Eye (tissue), 1 donor: ENCODE data around the gene ACAD8.
"Not testable (repeated sequence)": the region's sequence is repeated elsewhere in the genome, so short reads cannot be mapped to it uniquely, and the experiment has no call there.

Source experiments
- DNase-seq: peaks from one replicate; pipeline ENCODE4 v3.0.0-alpha.2; 2015

Gene ACAD8

GRCh38 chr11:134242376-134242775 is 11.0 kb upstream of the ACAD8 start:
- no peak for DNase-seq

GRCh38 chr11:134243913-134244312 is 9.5 kb upstream of the ACAD8 start:
- DNase-seq, result no peak

GRCh38 chr11:134244593-134244992 is 8.8 kb upstream of the ACAD8 start:
- DNase-seq, result no peak

- DNase-seq, result no peak
Measured at GRCh38 chr11:134245434-134245833, 7.9 kb upstream of the ACAD8 start.

GRCh38 chr11:134246100-134246499 is 7.3 kb upstream of the ACAD8 start:
- no peak for DNase-seq

GRCh38 chr11:134246678-134247077 is 6.7 kb upstream of the ACAD8 start:
- no peak for DNase-seq

GRCh38 chr11:134248910-134249480 is 4.4 kb upstream of the ACAD8 start:
- DNase-seq, result no peak

GRCh38 chr11:134250246-134250645 is 3.1 kb upstream of the ACAD8 start:
- no peak for DNase-seq

GRCh38 chr11:134250675-134251074 is 2.7 kb upstream of the ACAD8 start:
- no peak for DNase-seq

GRCh38 chr11:134252346-134253187 is 801 bp upstream of the ACAD8 start:
- no peak for DNase-seq

GRCh38 chr11:134254433-134255183 is 1.2 kb downstream of the ACAD8 start:
- DNase-seq, result no peak

GRCh38 chr11:134255184-134255561 is 1.8 kb downstream of the ACAD8 start:
- DNase-seq, result not testable (repeated sequence)

GRCh38 chr11:134257101-134257500 is 3.7 kb downstream of the ACAD8 start:
- DNase-seq, result no peak

GRCh38 chr11:134258577-134258976 is 5.2 kb downstream of the ACAD8 start:
- no peak for DNase-seq

- DNase-seq, result no peak
Measured at GRCh38 chr11:134260503-134260902, 7.1 kb downstream of the ACAD8 start.

- DNase-seq, result no peak
Measured at GRCh38 chr11:134260983-134261382, 7.6 kb downstream of the ACAD8 start.

GRCh38 chr11:134261626-134262488 is 8.5 kb downstream of the ACAD8 start:
- peak; percentile 30 for DNase-seq

- no peak for DNase-seq
Measured at GRCh38 chr11:134264966-134265764, 11.8 kb downstream of the ACAD8 start.

GRCh38 chr11:134266440-134266839 is 13.1 kb downstream of the ACAD8 start:
- DNase-seq, result no peak

GRCh38 chr11:134266841-134267251 is 13.5 kb downstream of the ACAD8 start:
- no peak for DNase-seq

GRCh38 chr11:134267461-134267860 is 14.1 kb downstream of the ACAD8 start:
- DNase-seq, result peak; percentile 45

GRCh38 chr11:134267966-134268365 is 14.6 kb downstream of the ACAD8 start:
- peak; percentile 26 for DNase-seq
